Measurements from ENCODE around the gene ARHGEF1.

DNA sequence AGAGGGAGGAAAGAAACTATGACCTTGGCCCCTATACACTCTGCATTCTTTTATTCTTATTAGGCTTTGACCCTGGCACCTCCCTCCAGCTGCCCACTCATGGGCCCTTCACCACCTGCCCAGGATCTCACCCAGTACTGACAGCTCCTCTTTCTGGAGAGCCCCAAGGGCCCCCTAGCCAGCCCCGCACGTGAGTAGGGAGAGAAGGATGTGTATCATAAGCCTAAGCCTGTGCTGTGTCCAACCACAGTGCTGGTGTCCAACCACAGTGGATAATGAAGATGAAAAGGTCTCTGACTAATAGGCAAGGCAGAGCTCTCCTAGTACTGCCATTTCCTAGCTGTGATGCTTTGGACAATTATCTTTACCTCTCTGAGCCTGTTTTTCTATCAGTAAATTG is 33.9 kb upstream of the ARHGEF1 start:
- TF ChIP-seq, protein P1, sequence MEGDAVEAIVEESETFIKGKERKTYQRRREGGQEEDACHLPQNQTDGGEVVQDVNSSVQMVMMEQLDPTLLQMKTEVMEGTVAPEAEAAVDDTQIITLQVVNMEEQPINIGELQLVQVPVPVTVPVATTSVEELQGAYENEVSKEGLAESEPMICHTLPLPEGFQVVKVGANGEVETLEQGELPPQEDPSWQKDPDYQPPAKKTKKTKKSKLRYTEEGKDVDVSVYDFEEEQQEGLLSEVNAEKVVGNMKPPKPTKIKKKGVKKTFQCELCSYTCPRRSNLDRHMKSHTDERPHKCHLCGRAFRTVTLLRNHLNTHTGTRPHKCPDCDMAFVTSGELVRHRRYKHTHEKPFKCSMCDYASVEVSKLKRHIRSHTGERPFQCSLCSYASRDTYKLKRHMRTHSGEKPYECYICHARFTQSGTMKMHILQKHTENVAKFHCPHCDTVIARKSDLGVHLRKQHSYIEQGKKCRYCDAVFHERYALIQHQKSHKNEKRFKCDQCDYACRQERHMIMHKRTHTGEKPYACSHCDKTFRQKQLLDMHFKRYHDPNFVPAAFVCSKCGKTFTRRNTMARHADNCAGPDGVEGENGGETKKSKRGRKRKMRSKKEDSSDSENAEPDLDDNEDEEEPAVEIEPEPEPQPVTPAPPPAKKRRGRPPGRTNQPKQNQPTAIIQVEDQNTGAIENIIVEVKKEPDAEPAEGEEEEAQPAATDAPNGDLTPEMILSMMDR (IDR thresholded peaks at IDR 0.05): no peak
- no peak for TF ChIP-seq EZH2phosphoT487 (IDR thresholded peaks at IDR 0.05)

All from neural progenitor cell (in vitro differentiated cells).